Muscle layer of duodenum (tissue), 2 donors: ENCODE measurements around the gene ARNT2.
A peak's percentile ranks its signal among the peaks of the same experiment; 100 is the strongest.
"Not testable (repeated sequence)": the region's sequence is repeated elsewhere in the genome, so short reads cannot be mapped to it uniquely, and the experiment has no call there.

Experiments used
- H3K27ac ChIP-seq: one replicate; pipeline ENCODE4 v1.7.0; 2013; ENCODE audit warnings: mild to moderate bottlenecking, low read length
- H3K27me3 ChIP-seq: one replicate; pipeline ENCODE4 v1.7.0; 2013; ENCODE audit warnings: low read depth, mild to moderate bottlenecking, control low read depth, low read length
- H3K36me3 ChIP-seq, 2 donors: one replicate each; pipeline ENCODE4 v1.7.0; 2013; ENCODE audit warnings: low read length in 2 of 2, control low read depth in 1 of 2, mild to moderate bottlenecking in 1 of 2; ENCODE audit not compliant: insufficient read depth in 2 of 2, control insufficient read depth in 1 of 2
- H3K4me1 ChIP-seq, 2 donors: one replicate each; pipeline ENCODE4 v1.7.0; 2013; ENCODE audit warnings: low read length in 2 of 2, mild to moderate bottlenecking in 2 of 2, control low read depth in 1 of 2, moderate library complexity in 1 of 2; ENCODE audit not compliant: insufficient read depth in 2 of 2, control insufficient read depth in 1 of 2
- H3K4me3 ChIP-seq, 2 donors: one replicate each; pipeline ENCODE4 v1.7.0; 2013; ENCODE audit warnings: low read length in 2 of 2, low read depth in 1 of 2, mild to moderate bottlenecking in 1 of 2
- H3K9me3 ChIP-seq, 2 donors: one replicate each; pipeline ENCODE4 v1.7.0; 2013; ENCODE audit warnings: low read length in 2 of 2, control low read depth in 1 of 2, mild to moderate bottlenecking in 1 of 2; ENCODE audit not compliant: control insufficient read depth in 1 of 2
- donor health status: healthy.

Gene ARNT2

GRCh38 chr15:80507131-80507530, 102.9 kb downstream of the ARNT2 start:
- Histone ChIP-seq H3K9me3 (peaks cover 0 to 4% of the 10 kb centered on the region in 2 donors), H3K4me1 (peaks cover 0 to 13% of the 10 kb centered on the region in 2 donors), H3K36me3 (no peaks in the 10 kb centered on the region), H3K27me3 (no peaks in the 10 kb centered on the region), H3K4me3 (peak overlapping the region in 1 of 2 donors; percentile 3), H3K27ac (no peak overlapping the region)

- no peak overlapping the region for H3K27ac ChIP-seq
Observed at GRCh38 chr15:80507638-80508316, 103.6 kb downstream of the ARNT2 start.

GRCh38 chr15:80508783-80509182, 104.6 kb downstream of the ARNT2 start:
- H3K27me3 ChIP-seq = no peaks in the 10 kb centered on the region
- peaks cover 0 to 9% of the 10 kb centered on the region in 2 donors for H3K4me1 ChIP-seq
- no peaks in the 10 kb centered on the region for H3K36me3 ChIP-seq
- H3K27ac ChIP-seq = no peak overlapping the region
- H3K4me3 ChIP-seq = no peak overlapping the region
- H3K9me3 ChIP-seq = peaks cover 0 to 4% of the 10 kb centered on the region in 2 donors

More at GRCh38 chr15:80507638-80508316, 103.6 kb downstream of the ARNT2 start:
- Histone ChIP-seq H3K27me3 (no peaks in the 10 kb centered on the region), H3K36me3 (no peaks in the 10 kb centered on the region), H3K4me3 (peak overlapping the region in 1 of 2 donors; percentile 3), H3K9me3 (peaks cover 0 to 4% of the 10 kb centered on the region in 2 donors), H3K4me1 (peaks cover 0 to 13% of the 10 kb centered on the region in 2 donors)

- Histone ChIP-seq H3K27me3 (no peaks in the 10 kb centered on the region), H3K36me3 (peaks cover 0 to 2% of the 10 kb centered on the region in 2 donors), H3K9me3 (peaks cover 0 to 4% of the 10 kb centered on the region in 2 donors), H3K27ac (no peak overlapping the region), H3K4me1 (peaks cover 0 to 8% of the 10 kb centered on the region in 2 donors), H3K4me3 (no peak overlapping the region)
Observed at GRCh38 chr15:80509800-80510199, 105.6 kb downstream of the ARNT2 start.

- not testable (repeated sequence) for H3K27ac ChIP-seq, H3K4me1 ChIP-seq, H3K36me3 ChIP-seq, H3K9me3 ChIP-seq, H3K27me3 ChIP-seq, H3K4me3 ChIP-seq
Observed at GRCh38 chr15:80510985-80511384, 106.8 kb downstream of the ARNT2 start.

GRCh38 chr15:80512726-80513660, 108.8 kb downstream of the ARNT2 start:
- Histone ChIP-seq H3K36me3 (peaks cover 0 to 13% of the 10 kb centered on the region in 2 donors), H3K27ac (no peak overlapping the region), H3K9me3 (peaks cover 0 to 9% of the 10 kb centered on the region in 2 donors), H3K4me1 (no peaks in the 10 kb centered on the region), H3K4me3 (no peak overlapping the region), H3K27me3 (no peaks in the 10 kb centered on the region)

- H3K4me3 ChIP-seq = no peak overlapping the region
- no peaks in the 10 kb centered on the region for H3K4me1 ChIP-seq
- no peaks in the 10 kb centered on the region for H3K27me3 ChIP-seq
- H3K27ac ChIP-seq = no peak overlapping the region
- peaks cover 0 to 13% of the 10 kb centered on the region in 2 donors for H3K36me3 ChIP-seq
- H3K9me3 ChIP-seq = peaks cover 0 to 9% of the 10 kb centered on the region in 2 donors
Observed at GRCh38 chr15:80514071-80514780, 110.0 kb downstream of the ARNT2 start.

- no peak overlapping the region for H3K4me3 ChIP-seq
- no peaks in the 10 kb centered on the region for H3K27me3 ChIP-seq
- H3K27ac ChIP-seq = no peak overlapping the region
- peaks cover 0 to 13% of the 10 kb centered on the region in 2 donors for H3K36me3 ChIP-seq
- H3K4me1 ChIP-seq = no peaks in the 10 kb centered on the region
- peaks cover 0 to 9% of the 10 kb centered on the region in 2 donors for H3K9me3 ChIP-seq
Observed at GRCh38 chr15:80517290-80517689, 113.1 kb downstream of the ARNT2 start.

GRCh38 chr15:80518522-80518921, 114.3 kb downstream of the ARNT2 start:
- Histone ChIP-seq H3K27ac (no peak overlapping the region), H3K4me1 (no peaks in the 10 kb centered on the region), H3K4me3 (no peak overlapping the region), H3K36me3 (peaks cover 0 to 13% of the 10 kb centered on the region in 2 donors), H3K27me3 (no peaks in the 10 kb centered on the region), H3K9me3 (peaks cover 0 to 9% of the 10 kb centered on the region in 2 donors)

- H3K4me1 ChIP-seq = no peaks in the 10 kb centered on the region
- H3K36me3 ChIP-seq = peaks cover 0 to 7% of the 10 kb centered on the region in 2 donors
- H3K27ac ChIP-seq = no peak overlapping the region
- no peaks in the 10 kb centered on the region for H3K9me3 ChIP-seq
- no peaks in the 10 kb centered on the region for H3K27me3 ChIP-seq
- no peak overlapping the region for H3K4me3 ChIP-seq
Observed at GRCh38 chr15:80523746-80524145, 119.6 kb downstream of the ARNT2 start.

GRCh38 chr15:80525853-80526252, 121.7 kb downstream of the ARNT2 start:
- no peaks in the 10 kb centered on the region for H3K4me1 ChIP-seq

More at GRCh38 chr15:80525853-80526252, 121.7 kb downstream of the ARNT2 start:
- no peak overlapping the region for H3K4me3 ChIP-seq
- peaks cover 0 to 7% of the 10 kb centered on the region in 2 donors for H3K36me3 ChIP-seq
- H3K27ac ChIP-seq = no peak overlapping the region
- H3K9me3 ChIP-seq = no peaks in the 10 kb centered on the region
- no peaks in the 10 kb centered on the region for H3K27me3 ChIP-seq
